22Rv1 (cell line): ENCODE measurements around the gene VAT1.
A peak's percentile ranks its signal among the peaks of the same experiment; 100 is the strongest.
"Not testable (repeated sequence)": the region's sequence is repeated elsewhere in the genome, so short reads cannot be mapped to it uniquely, and the experiment has no call there.

ENCODE experiments used
- H3K27ac ChIP-seq: fragments of 450-650 bp; 2 replicates; pipeline ENCODE4 v1.5.1; 2017
- ZFX ChIP-seq: fragments of 450-650 bp; IDR thresholded peaks from 2 replicates; pipeline ENCODE4 v1.6.1; 2017; ENCODE audit warnings: antibody characterized with exemption, borderline replicate concordance
- TF ChIP-seq, protein P1 (sequence below): fragments of 450-650 bp; IDR thresholded peaks from 2 replicates; pipeline ENCODE4 v1.5.1; 2017; ENCODE audit warnings: mild to moderate bottlenecking

Gene VAT1

DNA sequence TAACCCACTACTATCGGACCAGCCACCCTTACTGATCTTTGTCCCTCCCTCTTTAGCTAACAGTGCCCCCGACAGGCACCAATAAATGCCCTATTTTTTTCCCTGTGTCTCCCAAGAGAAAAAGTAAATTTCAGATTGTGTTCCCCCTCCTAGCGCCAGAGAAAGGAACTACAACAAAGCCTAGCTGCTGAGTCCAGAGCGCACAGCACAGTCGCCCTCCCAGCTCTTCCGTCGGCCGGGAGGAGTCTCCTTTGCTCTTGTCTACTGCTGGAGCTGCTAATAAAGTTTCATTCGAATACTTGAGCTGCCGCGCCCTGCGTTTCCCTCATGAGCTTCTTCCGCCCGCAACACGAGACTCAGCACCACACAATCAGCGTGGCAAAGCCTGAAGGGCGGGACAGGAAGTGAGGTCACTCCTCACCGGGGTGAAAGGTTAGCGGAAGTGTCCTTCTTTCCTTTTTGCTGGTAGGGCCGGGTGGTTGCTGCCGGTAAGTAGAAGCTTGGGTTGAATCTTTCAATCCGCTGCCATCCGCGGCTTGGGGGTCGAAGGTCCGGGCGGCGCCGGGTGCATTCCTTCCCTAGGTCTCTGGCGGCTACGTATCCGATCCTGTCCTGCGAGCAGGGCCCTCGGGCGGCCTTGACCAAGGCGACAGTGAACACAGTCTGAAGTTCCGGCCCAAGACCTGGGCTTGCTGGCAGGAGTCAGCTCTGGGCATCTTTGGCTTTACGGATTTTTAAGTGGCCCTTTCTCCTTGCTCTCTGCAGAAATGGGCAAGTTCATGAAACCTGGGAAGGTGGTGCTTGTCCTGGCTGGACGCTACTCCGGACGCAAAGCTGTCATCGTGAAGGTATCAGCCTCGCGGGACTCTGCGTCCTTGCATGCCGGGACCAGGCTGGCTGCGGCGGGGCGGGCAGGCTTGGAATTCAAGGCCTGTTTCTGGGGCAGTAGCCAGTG, 23.9 kb downstream of the VAT1 start, which contains the start of gene RPL27:
Gene RPL27 (plus strand): TSS at position 436 of the 955 bp plus-strand sequence. CDS start 332 bp downstream, at position 768.
- peak within 1 kb of the TSS; percentile 88 for H3K27ac ChIP-seq
- TF ChIP-seq, protein P1, sequence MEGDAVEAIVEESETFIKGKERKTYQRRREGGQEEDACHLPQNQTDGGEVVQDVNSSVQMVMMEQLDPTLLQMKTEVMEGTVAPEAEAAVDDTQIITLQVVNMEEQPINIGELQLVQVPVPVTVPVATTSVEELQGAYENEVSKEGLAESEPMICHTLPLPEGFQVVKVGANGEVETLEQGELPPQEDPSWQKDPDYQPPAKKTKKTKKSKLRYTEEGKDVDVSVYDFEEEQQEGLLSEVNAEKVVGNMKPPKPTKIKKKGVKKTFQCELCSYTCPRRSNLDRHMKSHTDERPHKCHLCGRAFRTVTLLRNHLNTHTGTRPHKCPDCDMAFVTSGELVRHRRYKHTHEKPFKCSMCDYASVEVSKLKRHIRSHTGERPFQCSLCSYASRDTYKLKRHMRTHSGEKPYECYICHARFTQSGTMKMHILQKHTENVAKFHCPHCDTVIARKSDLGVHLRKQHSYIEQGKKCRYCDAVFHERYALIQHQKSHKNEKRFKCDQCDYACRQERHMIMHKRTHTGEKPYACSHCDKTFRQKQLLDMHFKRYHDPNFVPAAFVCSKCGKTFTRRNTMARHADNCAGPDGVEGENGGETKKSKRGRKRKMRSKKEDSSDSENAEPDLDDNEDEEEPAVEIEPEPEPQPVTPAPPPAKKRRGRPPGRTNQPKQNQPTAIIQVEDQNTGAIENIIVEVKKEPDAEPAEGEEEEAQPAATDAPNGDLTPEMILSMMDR, result peak; percentile 84
- TF ChIP-seq ZFX, result no peak

DNA sequence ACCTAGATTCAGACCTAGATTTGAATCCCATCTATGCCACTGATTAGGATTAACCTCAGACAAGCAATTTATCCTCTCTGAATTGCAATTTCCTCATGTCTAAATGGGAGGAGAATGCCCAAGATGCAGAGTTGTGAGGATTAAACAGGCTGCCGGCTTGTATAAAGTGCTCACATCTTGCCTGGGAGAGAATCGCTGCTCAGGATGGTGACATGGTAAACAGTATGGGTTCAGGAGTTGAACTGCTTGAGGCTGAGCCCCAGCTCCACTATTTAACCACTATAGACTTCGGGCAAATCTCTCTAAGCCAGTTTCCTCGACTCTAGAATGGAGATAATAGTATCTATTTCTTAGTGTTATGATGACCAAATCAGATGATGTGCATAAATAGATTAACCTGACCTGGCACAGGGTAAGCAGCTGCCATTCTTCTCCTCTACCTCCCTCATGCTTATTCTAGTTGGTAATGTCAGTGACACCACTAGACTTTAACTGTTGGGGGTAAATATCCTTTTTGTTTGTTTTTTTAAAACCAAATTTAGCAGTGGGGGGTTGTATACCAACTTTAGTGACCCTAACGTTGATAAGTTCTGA, 24.7 kb downstream of the VAT1 start:
- TF ChIP-seq, protein P1, result no peak
- TF ChIP-seq ZFX, result no peak
- H3K27ac ChIP-seq, result peak overlapping the region; percentile 88

DNA sequence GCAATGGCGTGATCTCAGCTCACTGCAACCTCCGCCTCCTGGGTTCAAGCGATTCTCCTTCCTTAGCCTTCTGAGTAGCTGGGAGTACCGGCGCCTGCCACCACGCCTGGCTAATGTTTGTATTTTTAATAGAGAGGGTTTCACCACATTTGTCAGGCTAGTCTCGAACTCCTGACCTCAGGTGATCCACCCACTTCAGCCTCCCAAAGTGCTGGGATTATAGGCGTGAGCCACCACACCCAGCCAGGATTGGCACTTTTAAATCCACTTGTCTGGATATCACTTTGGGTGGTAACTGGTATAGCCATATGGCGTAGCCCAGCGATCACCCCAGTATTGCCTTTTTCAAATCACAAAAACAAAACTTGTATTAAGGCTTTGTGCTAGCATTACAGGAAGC, 28.3 kb downstream of the VAT1 start:
- not testable (repeated sequence) for H3K27ac ChIP-seq

DNA sequence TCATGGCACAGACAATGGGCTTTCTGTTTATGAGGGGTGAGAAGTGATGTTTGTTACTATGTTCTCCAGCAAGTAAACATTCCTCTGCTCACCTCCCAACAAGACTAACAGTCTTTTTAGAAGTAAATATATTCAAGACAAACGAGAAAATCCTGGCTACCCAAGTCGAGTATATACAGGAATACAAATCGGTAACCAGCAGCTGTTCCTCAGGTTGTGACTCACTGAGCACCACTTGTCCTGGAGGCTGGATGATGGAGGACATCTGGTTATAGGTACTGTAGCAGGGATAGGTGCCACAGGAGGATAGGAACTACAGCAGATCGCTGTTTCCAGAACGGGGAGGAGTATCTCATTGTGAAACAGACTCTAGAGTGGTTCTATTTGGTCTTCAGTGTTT, 29.3 kb downstream of the VAT1 start:
- TF ChIP-seq, protein P1, result no peak
- TF ChIP-seq ZFX, result no peak
- no peak overlapping the region for H3K27ac ChIP-seq

DNA sequence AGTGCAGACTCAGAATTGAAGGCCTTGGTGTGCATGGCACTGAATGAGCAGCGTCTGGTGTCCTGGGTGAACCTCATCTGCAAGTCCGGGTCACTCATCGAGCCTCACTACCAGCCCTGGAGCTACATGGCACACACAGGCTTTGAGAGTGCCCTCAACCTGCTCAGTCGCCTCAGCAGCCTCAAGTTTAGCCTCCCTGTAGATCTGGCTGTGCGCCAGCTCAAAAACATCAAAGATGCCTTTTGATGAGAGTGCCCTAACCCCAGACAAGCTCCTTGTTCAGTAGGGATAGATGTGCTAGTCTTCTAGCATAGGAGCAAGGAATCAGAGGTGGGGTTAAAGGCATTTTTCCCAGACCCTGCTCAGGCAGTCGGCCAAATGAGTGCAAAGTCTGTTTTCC, 30.7 kb downstream of the VAT1 start:
- TF ChIP-seq, protein P1, result no peak
- no peak overlapping the region for H3K27ac ChIP-seq

DNA sequence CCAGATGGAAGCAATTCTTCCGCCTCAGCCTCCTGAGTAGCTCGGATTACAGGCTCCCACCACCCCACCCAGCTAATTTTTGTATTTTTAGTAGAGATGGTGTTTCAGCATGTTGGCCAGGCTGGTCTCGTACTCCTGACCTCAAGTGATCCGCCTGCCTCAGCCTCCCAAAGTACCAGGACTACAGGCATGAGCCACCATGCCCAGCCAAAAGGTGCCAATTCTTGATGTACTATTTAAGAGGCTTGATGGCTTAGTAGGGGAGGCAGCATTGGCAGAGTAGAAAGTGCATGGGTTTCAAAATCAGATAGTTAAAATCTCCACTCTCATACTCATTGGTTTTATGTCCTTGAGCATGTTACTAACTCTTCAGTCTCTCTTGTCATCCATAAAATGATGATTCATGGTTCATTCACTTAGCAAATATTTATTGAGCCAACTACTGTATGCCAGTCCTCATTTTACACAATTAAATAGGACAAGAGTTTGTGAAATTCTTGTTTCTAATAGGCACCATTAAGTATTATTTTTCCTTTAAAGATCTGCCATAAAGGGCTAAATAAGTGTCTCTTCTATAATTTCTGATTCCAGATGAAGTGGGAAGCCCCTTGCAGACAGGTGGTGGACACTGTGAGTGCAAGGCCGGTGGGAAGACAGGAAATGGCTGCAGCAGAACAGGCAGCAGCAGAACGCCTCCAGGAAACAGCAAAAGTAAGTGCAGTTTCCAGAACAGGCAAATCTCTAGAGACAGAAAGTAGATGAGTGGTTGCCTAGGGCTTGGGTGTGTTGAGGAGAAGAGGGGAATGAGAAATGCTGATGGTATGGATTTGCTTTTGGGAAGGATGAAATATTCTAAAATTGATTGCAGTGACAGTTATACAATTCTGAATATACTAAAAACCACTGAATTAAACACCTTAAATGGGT, 32.2 kb downstream of the VAT1 start:
- TF ChIP-seq ZFX, result no peak
- TF ChIP-seq, protein P1, result no peak
- H3K27ac ChIP-seq, result peak overlapping the region; percentile 65

DNA sequence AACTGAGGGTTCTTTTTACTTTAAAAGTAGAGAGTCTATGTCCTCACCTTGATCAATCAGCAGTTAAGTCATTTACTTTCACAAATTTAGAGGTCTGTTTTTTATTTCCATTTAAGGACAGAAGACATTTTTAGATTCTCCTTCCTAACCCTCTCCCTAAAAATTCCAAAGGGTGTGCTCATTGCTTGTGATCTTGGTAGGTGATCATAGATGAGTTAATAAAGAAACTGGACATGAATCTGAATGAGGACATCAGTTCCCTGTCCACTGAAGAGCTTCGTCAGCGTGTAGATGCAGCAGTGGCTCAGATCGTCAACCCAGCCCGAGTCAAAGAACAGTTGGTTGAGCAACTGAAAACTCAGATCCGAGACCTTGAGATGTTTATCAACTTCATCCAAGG, 33.0 kb downstream of the VAT1 start:
- TF ChIP-seq ZFX, result no peak
- TF ChIP-seq, protein P1, result no peak
- H3K27ac ChIP-seq, result peak overlapping the region; percentile 65
